GM12878 (cell line): ENCODE measurements around the gene GFOD2. TPM values are rescaled to one million over a fixed set of nuclear protein-coding genes. Genes with fewer than 3 reads are reported as not detected.

Experiments
- ATAC-seq: fragments of 200-7000 bp; cut with Tn5 transposase; 3 replicates; pipeline ENCODE4 v1.9.1; 2020; ENCODE audit warnings: mild to moderate bottlenecking, moderate library complexity
- BruUV-seq: library from RNA; stranded (reverse); fragments of 400-500 nt; replicated peaks from 2 replicates; lab custom pipeline; 2021; lab: Mats Ljungman, UMichigan
- CTCF ChIA-PET: fragments of 300-600 bp; sonication (Branson Sonifier 250); formaldehyde crosslinking; extraction: SDS; loops from one replicate; lab custom pipeline; 2021; ENCODE audit warnings: inconsistent platforms; lab: Yijun Ruan, JAX
- POLR2A ChIA-PET: fragments of 350-600 bp; formaldehyde crosslinking; extraction: SDS; loops from one replicate; lab custom pipeline; 2021; ENCODE audit warnings: inconsistent platforms; lab: Charles Lee
- RAD21 ChIA-PET: fragments of 300-600 bp; sonication (Branson Sonifier 250); formaldehyde crosslinking; loops from one replicate; lab custom pipeline; 2023; ENCODE audit warnings: antibody characterized with exemption; ENCODE audit not compliant: unreplicated experiment; lab: Charles Lee
- SMC1A ChIA-PET: fragments of 300-600 bp; sonication (Branson Sonifier 250); formaldehyde crosslinking; loops from one replicate; lab custom pipeline; 2023; ENCODE audit not compliant: unreplicated experiment, uncharacterized antibody; lab: Charles Lee
- DNase-seq: peaks from one replicate; pipeline ENCODE4 v3.0.0-alpha.2; 2011; ENCODE audit warnings: low read depth, low spot score
- FAIRE-seq: peaks from 3 replicates; lab custom pipeline; 2011; peaks lifted over from hg19 to GRCh38; lab: Jason Lieb, UNC
- H2AFZ ChIP-seq: 2 replicates; pipeline ENCODE4 v1.6.0; 2011; ENCODE audit warnings: low read depth, low read length, control low read depth; ENCODE audit not compliant: control insufficient read depth
- H3K27ac ChIP-seq: 2 replicates; pipeline ENCODE4 v1.5.1; 2011; ENCODE audit warnings: control low read depth; ENCODE audit not compliant: control insufficient read depth, insufficient read depth
- H3K27me3 ChIP-seq, 2 experiments: replicated peaks in 1 of 2; 2 replicates each; pipeline versions ENCODE4 v1.6.0 to v1.6.1; 2011; ENCODE audit warnings: low read length in 1 of 2; ENCODE audit not compliant: control insufficient read depth in 2 of 2, insufficient read depth in 2 of 2
- H3K36me3 ChIP-seq, 2 experiments: 2 replicates each; pipeline ENCODE4 v1.5.1; 2011; ENCODE audit warnings: low read length in 1 of 2; ENCODE audit not compliant: control insufficient read depth in 2 of 2, insufficient read depth in 2 of 2
- H3K4me1 ChIP-seq: 2 replicates; pipeline ENCODE4 v1.6.1; 2011; ENCODE audit warnings: mild to moderate bottlenecking, low read length, moderate library complexity, mixed read lengths; ENCODE audit not compliant: control insufficient read depth, insufficient read depth
- H3K4me2 ChIP-seq: 2 replicates; pipeline ENCODE4 v1.6.0; 2011; ENCODE audit warnings: control low read depth; ENCODE audit not compliant: control insufficient read depth, insufficient read depth
- H3K4me3 ChIP-seq: fragments of 200-600 bp; sonication (generic); 2 replicates; pipeline ENCODE4 v1.5.1; 2016
- H3K79me2 ChIP-seq: 2 replicates; pipeline ENCODE4 v1.6.0; 2011; ENCODE audit warnings: low read length; ENCODE audit not compliant: control insufficient read depth, insufficient read depth
- H3K9ac ChIP-seq: 2 replicates; pipeline ENCODE4 v1.8.0; 2011; ENCODE audit warnings: low read length, control low read depth, mixed read lengths; ENCODE audit not compliant: control insufficient read depth, insufficient read depth
- H3K9me3 ChIP-seq: replicated peaks from 3 replicates; pipeline ENCODE4 v1.5.1; 2011; ENCODE audit warnings: mild to moderate bottlenecking, low read length; ENCODE audit not compliant: control insufficient read depth, insufficient read depth
- H4K20me1 ChIP-seq: 2 replicates; pipeline ENCODE4 v1.6.0; 2011; ENCODE audit not compliant: control insufficient read depth, insufficient read depth
- IRF5 ChIP-seq: fragments of 450-650 bp; IDR thresholded peaks from 2 replicates; pipeline ENCODE4 v1.6.1; 2017; ENCODE audit warnings: borderline replicate concordance
- YBX1 ChIP-seq: fragments of 450-650 bp; IDR thresholded peaks from 2 replicates; pipeline ENCODE4 v1.6.1; 2016; ENCODE audit warnings: antibody characterized with exemption
- WGBS: methylation state at CpG from one replicate; pipeline ENCODE4 v1.1.6; 2016; ENCODE audit warnings: low lambda C conversion rate; ENCODE audit not compliant: insufficient replicate concordance, insufficient coverage; ENCODE audit errors: missing lambda C conversion rate; 5-methylcytosine and 5-hydroxymethylcytosine counted together
- in situ Hi-C: fragments of 300-500 bp; cut with MboI; formaldehyde crosslinking; loops from 9 replicates; pipeline ENCODE4 v1.14.3; 2018; ENCODE audit warnings: mixed read lengths
- intact Hi-C: fragments of 100-400 bp; cut with micrococcal nuclease; formaldehyde crosslinking; loops from one replicate; pipeline ENCODE4 v1.14.2; 2022; ENCODE audit not compliant: unreplicated experiment
- polyA plus RNA-seq, 11 experiments: library from polyadenylated mRNA; depleted of rRNA in 4 of 11; unstranded in 6 of 11; stranded (reverse) in 5 of 11; fragments of >200 nt; fragmentation: Nextera tagmentation in 4 of 11; fragmentation: Illumina TruSeq in 1 of 11; extraction: Ambion mirVana in 4 of 11; extraction: Trizol in 1 of 11; gene quantifications; 1 replicate in 1 of 11; 2 replicates in 10 of 11; pipeline versions ENCODE4 v1.2.1 to v1.2.3, GENCODE V29; 2011 to 2016; ENCODE audit warnings: inconsistent platforms in 2 of 11, missing spikeins in 2 of 11, low read depth in 1 of 11
- total RNA-seq, 4 experiments: library from RNA; depleted of rRNA in 3 of 4; stranded (reverse); fragments of >200 nt in 3 of 4; fragmentation: Illumina TruSeq in 1 of 4; extraction: Trizol in 1 of 4; gene quantifications; 2 replicates each; pipeline versions ENCODE4 v1.2.1 to v1.2.3, GENCODE V29; 2013 to 2021
- TF ChIP-seq, protein P1 (sequence below): IDR thresholded peaks from 2 replicates; pipeline ENCODE4 v1.6.1; 2011; ENCODE audit warnings: borderline replicate concordance, low read depth, mild to moderate bottlenecking, moderate library complexity, mixed read lengths, low read length; ENCODE audit not compliant: insufficient read depth; ENCODE audit errors: extremely low read length

Gene GFOD2
- total and polyA plus RNA-seq, 10 of the 15 experiments (the other 5 are each of a cell fraction or from before 2014, with no cell fraction given), result 2.0 to 15.9 (median 12.0) TPM

- no peak for ATAC-seq
- SMC1A ChIA-PET, result no interaction called here
Observed at GRCh38 chr16:67763066-67763465, 44.0 kb upstream of the GFOD2 start.

GRCh38 chr16:67762385-67762784 lies 43.3 kb upstream of the GFOD2 start:
- H3K79me2 ChIP-seq, result 0 out of 2 replicates have a peak, but pooled peaks cover 1% of the 10 kb centered on the region
- no peak for TF ChIP-seq IRF5
- TF ChIP-seq, all 136 proteins: peak for 0
- Histone ChIP-seq H3K36me3 (peaks cover 12% of the 10 kb centered on the region in 2 experiments), H3K4me3 (no peak overlapping the region), H3K9ac (no peak overlapping the region), H3K4me1 (no peaks in the 10 kb centered on the region), H2AFZ (no peak overlapping the region), H3K4me2 (no peak overlapping the region), H3K27ac (no peak overlapping the region), H4K20me1 (peaks cover 2% of the 10 kb centered on the region), H3K9me3 (no peaks in the 10 kb centered on the region), H3K27me3 (no peaks in the 10 kb centered on the region)
- ChIA-PET CTCF (interaction anchor here (0.5 to 1.7 kb wide), 2 partner anchors 241 to 285 kb away, joined by 3 read pairs; no protein-coding TSS in a partner anchor), POLR2A (interaction anchor here (0.6 kb wide), 1 partner anchor 43 kb away, joined by 3 read pairs; no protein-coding TSS in a partner anchor), SMC1A (interaction anchor here (0.6 kb wide), 1 partner anchor 30 kb away, joined by 4 read pairs; no protein-coding TSS in a partner anchor), RAD21 (no interaction called here)
- peak; percentile 47 for FAIRE-seq
- intact Hi-C loops (no loop called here), in situ Hi-C loops (no loop called here)
- no TSS peak for BruUV-seq
- WGBS, result 100% methylated on average over 2 of the region's 2 CpGs
- no peak for DNase-seq
- no peak for ATAC-seq

More at GRCh38 chr16:67763066-67763465, 44.0 kb upstream of the GFOD2 start:
- Histone ChIP-seq H3K79me2 (0 out of 2 replicates have a peak, but pooled peaks cover 1% of the 10 kb centered on the region), H2AFZ (no peak overlapping the region), H3K27ac (no peak overlapping the region), H3K4me1 (no peaks in the 10 kb centered on the region), H3K4me2 (no peak overlapping the region), H3K9ac (no peak overlapping the region), H3K36me3 (peaks cover 12% of the 10 kb centered on the region in 2 experiments), H3K9me3 (no peaks in the 10 kb centered on the region), H4K20me1 (peaks cover 2% of the 10 kb centered on the region; the same call in 1 of the 2 replicates), H3K27me3 (no peaks in the 10 kb centered on the region), H3K4me3 (no peak overlapping the region)
- no TSS peak for BruUV-seq
- ChIA-PET RAD21 (no interaction called here), POLR2A (no interaction called here), CTCF (interaction anchor here (1.7 kb wide), 1 partner anchor 242 kb away, joined by 3 read pairs; no protein-coding TSS in a partner anchor)
- DNase-seq (no peak), FAIRE-seq (no peak)
- WGBS, result 86% methylated on average over 5 of the region's 5 CpGs
- TF ChIP-seq, protein P1, sequence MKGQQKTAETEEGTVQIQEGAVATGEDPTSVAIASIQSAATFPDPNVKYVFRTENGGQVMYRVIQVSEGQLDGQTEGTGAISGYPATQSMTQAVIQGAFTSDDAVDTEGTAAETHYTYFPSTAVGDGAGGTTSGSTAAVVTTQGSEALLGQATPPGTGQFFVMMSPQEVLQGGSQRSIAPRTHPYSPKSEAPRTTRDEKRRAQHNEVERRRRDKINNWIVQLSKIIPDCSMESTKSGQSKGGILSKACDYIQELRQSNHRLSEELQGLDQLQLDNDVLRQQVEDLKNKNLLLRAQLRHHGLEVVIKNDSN, result no peak
- no peak for TF ChIP-seq YBX1
- intact Hi-C loops, result no loop called here
- in situ Hi-C loops, result no loop called here
